A549 treated with GW870086 at 1 μM for 4 hours (cell line): ENCODE data around the gene SLC46A2. TPM values are rescaled to one million over a fixed set of nuclear protein-coding genes. Genes with fewer than 3 reads are reported as not detected.

Experiments used
- total RNA-seq: library from RNA; stranded (reverse); fragments of 200-300 nt; extraction: Qiagen RNA extraction; gene quantifications from 5 replicates; pipeline ENCODE4 v1.2.3, GENCODE V29; 2022; ENCODE audit warnings: low read depth

Gene SLC46A2, protein sequence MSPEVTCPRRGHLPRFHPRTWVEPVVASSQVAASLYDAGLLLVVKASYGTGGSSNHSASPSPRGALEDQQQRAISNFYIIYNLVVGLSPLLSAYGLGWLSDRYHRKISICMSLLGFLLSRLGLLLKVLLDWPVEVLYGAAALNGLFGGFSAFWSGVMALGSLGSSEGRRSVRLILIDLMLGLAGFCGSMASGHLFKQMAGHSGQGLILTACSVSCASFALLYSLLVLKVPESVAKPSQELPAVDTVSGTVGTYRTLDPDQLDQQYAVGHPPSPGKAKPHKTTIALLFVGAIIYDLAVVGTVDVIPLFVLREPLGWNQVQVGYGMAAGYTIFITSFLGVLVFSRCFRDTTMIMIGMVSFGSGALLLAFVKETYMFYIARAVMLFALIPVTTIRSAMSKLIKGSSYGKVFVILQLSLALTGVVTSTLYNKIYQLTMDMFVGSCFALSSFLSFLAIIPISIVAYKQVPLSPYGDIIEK
- total RNA-seq = not detected in 5 replicates

DNA sequence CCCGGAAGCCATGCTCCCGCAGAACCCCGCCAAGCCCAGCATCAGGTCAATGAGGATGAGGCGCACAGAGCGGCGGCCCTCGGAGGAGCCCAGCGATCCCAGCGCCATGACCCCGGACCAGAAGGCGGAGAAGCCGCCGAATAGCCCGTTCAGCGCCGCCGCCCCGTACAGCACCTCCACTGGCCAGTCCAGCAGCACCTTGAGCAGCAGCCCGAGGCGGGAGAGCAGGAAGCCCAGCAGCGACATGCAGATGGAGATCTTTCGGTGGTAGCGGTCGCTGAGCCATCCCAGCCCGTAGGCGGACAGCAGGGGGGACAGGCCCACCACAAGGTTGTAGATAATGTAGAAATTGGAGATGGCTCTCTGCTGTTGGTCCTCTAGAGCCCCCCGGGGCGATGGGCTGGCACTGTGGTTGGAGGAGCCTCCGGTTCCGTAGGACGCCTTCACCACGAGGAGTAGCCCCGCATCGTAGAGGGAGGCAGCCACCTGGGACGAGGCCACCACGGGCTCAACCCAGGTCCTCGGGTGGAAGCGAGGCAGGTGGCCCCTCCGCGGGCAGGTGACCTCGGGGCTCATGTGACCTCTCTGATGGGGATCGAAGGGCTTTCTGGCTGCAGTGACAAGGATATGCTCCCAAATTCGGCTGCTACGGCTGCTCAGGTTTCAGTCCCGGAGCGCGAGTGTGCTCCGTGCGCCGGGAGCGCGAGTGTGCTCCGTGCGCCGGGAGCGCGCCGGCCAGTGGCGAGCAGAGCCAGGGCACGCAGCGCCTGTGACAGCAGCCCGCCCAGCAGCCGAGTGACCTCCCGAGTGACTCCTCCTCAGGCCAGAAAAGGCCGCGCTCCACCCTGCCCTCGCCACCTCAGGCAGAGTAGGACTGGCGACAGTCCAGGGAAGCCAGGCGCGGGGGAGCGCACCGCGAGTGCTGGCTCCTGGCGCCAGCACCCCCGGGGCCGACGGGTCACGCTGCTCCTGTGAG lies at the start of gene SLC46A2:
TSS of gene SLC46A2 (minus strand) at position 771 of the 976 bp plus-strand sequence. CDS start at position 576, 195 bp downstream.

Other genes with a start within 250 kb of the SLC46A2 start
- gene INIP, start 172.8 kb downstream of the SLC46A2 start, total RNA-seq = 13.8 to 21.0 TPM (median 15.9 TPM) in 5 replicates
- 3.5 to 5.5 TPM (median 4.9 TPM) in 5 replicates for gene SNX30, start 140.1 kb downstream of the SLC46A2 start, total RNA-seq
- gene ZNF883, start 121.3 kb upstream of the SLC46A2 start, total RNA-seq = 0.70 to 0.94 TPM (median 0.86 TPM) in 5 replicates
- 1.3 to 2.5 TPM (median 2.0 TPM) in 5 replicates for gene ZFP37, start 165.8 kb upstream of the SLC46A2 start, total RNA-seq